ENCODE data around the gene RNF43. TPM values are rescaled to one million over a fixed set of nuclear protein-coding genes. Genes with fewer than 3 reads are reported as not detected.

Gene RNF43
- total and polyA plus RNA-seq, 2 donors (not counting 1 experiment from before 2014, with no cell fraction given), result 2.5 to 2.6 TPM

- Histone ChIP-seq H3K27ac (ENCODE audit: low read length in 2 of 2) (no peak overlapping the region), H3K4me2 (replicated peaks; ENCODE audit: low read depth, low read length, poor library complexity, severe bottlenecking) (no peak overlapping the region), H3K9ac (ENCODE audit: low read length) (no peak overlapping the region), H3K4me1 (ENCODE audit: control insufficient read depth in 2 of 2, insufficient read depth in 2 of 2, low read length in 2 of 2) (peaks cover 0 to 3% of the 10 kb centered on the region in 2 donors), H3K36me3 (replicated peaks in 1 of 2; ENCODE audit: control extremely low read depth in 1 of 2, control insufficient read depth in 1 of 2, extremely low read depth in 1 of 2, insufficient read depth in 2 of 2, low read length in 1 of 2) (no peaks in the 10 kb centered on the region), H3K27me3 (replicated peaks in 1 of 4; ENCODE audit: control extremely low read depth in 1 of 4, control insufficient read depth in 3 of 4, insufficient read depth in 4 of 4, low read length in 3 of 4) (no peaks in the 10 kb centered on the region), H2AFZ (ENCODE audit: insufficient read depth, low read depth, low read length, poor library complexity, severe bottlenecking) (no peak overlapping the region), H3K79me2 (ENCODE audit: control insufficient read depth, insufficient read depth, low read length) (no peaks in the 10 kb centered on the region), H3K4me3 (ENCODE audit: control extremely low read depth in 1 of 5, extremely low read depth in 1 of 5, insufficient read depth in 1 of 5, low read depth in 2 of 5, low read length in 4 of 5) (no peak overlapping the region), H3K9me3 (ENCODE audit: control extremely low read depth in 1 of 3, control insufficient read depth in 2 of 3, insufficient read depth in 1 of 3, low read length in 2 of 3) (no peaks in the 10 kb centered on the region), H4K20me1 (ENCODE audit: control insufficient read depth, insufficient read depth, low read length, poor library complexity, severe bottlenecking) (no peaks in the 10 kb centered on the region)
- H3K4me3 Mint-ChIP-seq, result no peak overlapping the region
- no peak overlapping the region for H3K27ac Mint-ChIP-seq
- intact Hi-C loops (cut with micrococcal nuclease), result no loop called here
- H3K27me3 Mint-ChIP-seq, result no peaks in the 10 kb centered on the region
- POLR2A ChIA-PET, result no interaction called here
- 92% methylated on average over 3 of the region's 3 CpGs for WGBS (ENCODE audit: insufficient coverage)
- H3K4me1 Mint-ChIP-seq, result peaks cover 12% of the 10 kb centered on the region
- no peak for DNase-seq
- ATAC-seq (ENCODE audit: low read depth), result no peak
- TF ChIP-seq EZH2 (IDR thresholded peaks at IDR 0.05; ENCODE audit: borderline replicate concordance, insufficient read depth, low read depth, low read length, poor library complexity, severe bottlenecking), result no peak
- TF ChIP-seq CTCF (IDR thresholded peaks at IDR 0.05), result no peak
- CTCF ChIA-PET, result interaction anchor here (2.1 kb wide), 1 partner anchor 71 kb away, joined by 6 read pairs; no protein-coding TSS in a partner anchor
- no peaks in the 10 kb centered on the region for H3K9me3 Mint-ChIP-seq (ENCODE audit: insufficient read depth)
Observed at GRCh38 chr17:58388302-58389190, 28.8 kb downstream of the RNF43 start.

- H2AFZ ChIP-seq (ENCODE audit: insufficient read depth, low read depth, low read length, poor library complexity, severe bottlenecking), result no peak overlapping the region
- H3K36me3 ChIP-seq (replicated peaks in 1 of 2; ENCODE audit: control extremely low read depth in 1 of 2, control insufficient read depth in 1 of 2, extremely low read depth in 1 of 2, insufficient read depth in 2 of 2, low read length in 1 of 2), result no peaks in the 10 kb centered on the region
- Mint-ChIP-seq H3K27me3 (no peaks in the 10 kb centered on the region), H3K9me3 (ENCODE audit: insufficient read depth) (no peaks in the 10 kb centered on the region), H3K4me3 (no peak overlapping the region), H3K4me1 (peaks cover 16% of the 10 kb centered on the region), H3K27ac (no peak overlapping the region)
- no peak for DNase-seq
- peaks cover 1 to 5% of the 10 kb centered on the region in 2 donors for H3K4me1 ChIP-seq (ENCODE audit: control insufficient read depth in 2 of 2, insufficient read depth in 2 of 2, low read length in 2 of 2)
- H3K9me3 ChIP-seq (ENCODE audit: control extremely low read depth in 1 of 3, control insufficient read depth in 2 of 3, insufficient read depth in 1 of 3, low read length in 2 of 3), result no peaks in the 10 kb centered on the region
- ChIA-PET POLR2A (no interaction called here), CTCF (no interaction called here)
- no peaks in the 10 kb centered on the region for H3K27me3 ChIP-seq (replicated peaks in 1 of 4; ENCODE audit: control extremely low read depth in 1 of 4, control insufficient read depth in 3 of 4, insufficient read depth in 4 of 4, low read length in 3 of 4)
- no peak for ATAC-seq (ENCODE audit: low read depth)
- no peaks in the 10 kb centered on the region for H3K79me2 ChIP-seq (ENCODE audit: control insufficient read depth, insufficient read depth, low read length)
- H3K4me2 ChIP-seq (replicated peaks; ENCODE audit: low read depth, low read length, poor library complexity, severe bottlenecking), result no peak overlapping the region
- WGBS (ENCODE audit: insufficient coverage), result no CpG with 5 or more reads among the region's 1 CpG
- TF ChIP-seq CTCF (IDR thresholded peaks at IDR 0.05) (no peak), EZH2 (IDR thresholded peaks at IDR 0.05; ENCODE audit: borderline replicate concordance, insufficient read depth, low read depth, low read length, poor library complexity, severe bottlenecking) (no peak)
- intact Hi-C loops (cut with micrococcal nuclease), result no loop called here
- H3K4me3 ChIP-seq (ENCODE audit: control extremely low read depth in 1 of 5, extremely low read depth in 1 of 5, insufficient read depth in 1 of 5, low read depth in 2 of 5, low read length in 4 of 5), result no peak overlapping the region
- no peak overlapping the region for H3K27ac ChIP-seq (ENCODE audit: low read length in 2 of 2)
- no peak overlapping the region for H3K9ac ChIP-seq (ENCODE audit: low read length)
- H4K20me1 ChIP-seq (ENCODE audit: control insufficient read depth, insufficient read depth, low read length, poor library complexity, severe bottlenecking), result no peaks in the 10 kb centered on the region
Observed at GRCh38 chr17:58387834-58388233, 29.5 kb downstream of the RNF43 start.

Data from B cell (primary cell).